SKM-1 (cell line): Measurements from ENCODE around the gene NAA15.
"Not testable (repeated sequence)": the region's sequence is repeated elsewhere in the genome, so short reads cannot be mapped to it uniquely, and the experiment has no call there.

Experiments
- DNase-seq: peaks from one replicate; lab custom pipeline; 2025; ENCODE audit not compliant: unreplicated experiment; lab: John Stamatoyannopoulos, UW

The NAA15 gene

GRCh38 chr4:139295942-139296299, 5.4 kb upstream of the NAA15 start:
- no peak for DNase-seq

- no peak for DNase-seq
Measured at GRCh38 chr4:139297001-139297410, 4.3 kb upstream of the NAA15 start.

- DNase-seq = no peak
Measured at GRCh38 chr4:139299536-139299935, 1.8 kb upstream of the NAA15 start.

- no peak for DNase-seq
Measured at GRCh38 chr4:139300431-139301112, 733 bp upstream of the NAA15 start.

- peak; percentile 56 for DNase-seq
Measured at GRCh38 chr4:139301821-139302611, 711 bp downstream of the NAA15 start, which contains the start of gene NDUFC1. TSS of gene NDUFC1 (minus strand) at chr4:139302477. CDS start at chr4:139295798, 6,679 bp downstream.

GRCh38 chr4:139304920-139305319, 3.6 kb downstream of the NAA15 start:
- no peak for DNase-seq

- DNase-seq = no peak
Measured at GRCh38 chr4:139311909-139312308, 10.6 kb downstream of the NAA15 start.

GRCh38 chr4:139312552-139313332, 11.4 kb downstream of the NAA15 start:
- no peak for DNase-seq

GRCh38 chr4:139313414-139313813, 12.1 kb downstream of the NAA15 start:
- DNase-seq = not testable (repeated sequence)

- DNase-seq = no peak
Measured at GRCh38 chr4:139314047-139314800, 12.9 kb downstream of the NAA15 start.

GRCh38 chr4:139315221-139315675, 13.9 kb downstream of the NAA15 start:
- DNase-seq = no peak

GRCh38 chr4:139316733-139317132, 15.4 kb downstream of the NAA15 start:
- no peak for DNase-seq

GRCh38 chr4:139317635-139318034, 16.3 kb downstream of the NAA15 start:
- no peak for DNase-seq

- DNase-seq = no peak
Measured at GRCh38 chr4:139319571-139319970, 18.3 kb downstream of the NAA15 start.

- DNase-seq = not testable (repeated sequence)
Measured at GRCh38 chr4:139322070-139322469, 20.8 kb downstream of the NAA15 start.

- not testable (repeated sequence) for DNase-seq
Measured at GRCh38 chr4:139322541-139322940, 21.2 kb downstream of the NAA15 start.

- no peak for DNase-seq
Measured at GRCh38 chr4:139324620-139325019, 23.3 kb downstream of the NAA15 start.

GRCh38 chr4:139329665-139330200, 28.4 kb downstream of the NAA15 start:
- DNase-seq = no peak

- no peak for DNase-seq
Measured at GRCh38 chr4:139330283-139330682, 29.0 kb downstream of the NAA15 start.

- DNase-seq = no peak
Measured at GRCh38 chr4:139331185-139331584, 29.9 kb downstream of the NAA15 start.
